GM18508 (cell line): ENCODE measurements around the gene TEAD3.

ENCODE experiments used
- ATAC-seq: cut with Tn5 transposase; IDR thresholded peaks from one replicate; pipeline ENCODE4 v1.9.1; 2021; ENCODE audit warnings: moderate number of reproducible peaks; ENCODE audit not compliant: insufficient read depth, unreplicated experiment

The TEAD3 gene

GRCh38 chr6:35493307-35493983, 3.4 kb downstream of the TEAD3 start:
- no peak for ATAC-seq

GRCh38 chr6:35492974-35493284, 4.0 kb downstream of the TEAD3 start:
- ATAC-seq = no peak

- no peak for ATAC-seq
These were observed 4.5 kb downstream of the TEAD3 start for GRCh38 chr6:35492258-35492973.

- no peak for ATAC-seq
These were observed 5.2 kb downstream of the TEAD3 start for GRCh38 chr6:35491558-35492257.

GRCh38 chr6:35490821-35491557, 5.9 kb downstream of the TEAD3 start:
- no peak for ATAC-seq

- ATAC-seq = no peak
These were observed 6.7 kb downstream of the TEAD3 start for GRCh38 chr6:35489995-35490791.

- ATAC-seq = no peak
These were observed 7.8 kb downstream of the TEAD3 start for GRCh38 chr6:35489066-35489465.

GRCh38 chr6:35488517-35488862, 8.4 kb downstream of the TEAD3 start:
- ATAC-seq = no peak

- no peak for ATAC-seq
These were observed 9.0 kb downstream of the TEAD3 start for GRCh38 chr6:35487658-35488516.

- ATAC-seq = no peak
These were observed 10.6 kb downstream of the TEAD3 start for GRCh38 chr6:35486005-35486925.

GRCh38 chr6:35485402-35485877, 11.4 kb downstream of the TEAD3 start:
- ATAC-seq = no peak

- ATAC-seq = no peak
These were observed 11.9 kb downstream of the TEAD3 start for GRCh38 chr6:35484921-35485392.

- no peak for ATAC-seq
These were observed 12.8 kb downstream of the TEAD3 start for GRCh38 chr6:35483893-35484645.

- no peak for ATAC-seq
These were observed 13.4 kb downstream of the TEAD3 start for GRCh38 chr6:35483490-35483889.

GRCh38 chr6:35483062-35483461, 13.8 kb downstream of the TEAD3 start:
- ATAC-seq = no peak

GRCh38 chr6:35481226-35481625, 15.7 kb downstream of the TEAD3 start:
- ATAC-seq = no peak

- ATAC-seq = no peak
These were observed 16.7 kb downstream of the TEAD3 start for GRCh38 chr6:35480176-35480575.
